D721Med (cell line): ENCODE data around the gene ALCAM.

Source experiments
- DNase-seq: peaks from one replicate; pipeline ENCODE4 v3.0.0; 2011; ENCODE audit warnings: low spot score; ENCODE audit not compliant: insufficient read length
- FAIRE-seq: peaks from 2 replicates; lab custom pipeline; 2011; peaks lifted over from hg19 to GRCh38; lab: Jason Lieb, UNC
- CTCF ChIP-seq: IDR thresholded peaks from 2 replicates; pipeline ENCODE4 v1.5.1; 2012; ENCODE audit warnings: mild to moderate bottlenecking, control low read depth; ENCODE audit not compliant: insufficient read depth; ENCODE audit errors: missing control alignments

Gene ALCAM

DNA sequence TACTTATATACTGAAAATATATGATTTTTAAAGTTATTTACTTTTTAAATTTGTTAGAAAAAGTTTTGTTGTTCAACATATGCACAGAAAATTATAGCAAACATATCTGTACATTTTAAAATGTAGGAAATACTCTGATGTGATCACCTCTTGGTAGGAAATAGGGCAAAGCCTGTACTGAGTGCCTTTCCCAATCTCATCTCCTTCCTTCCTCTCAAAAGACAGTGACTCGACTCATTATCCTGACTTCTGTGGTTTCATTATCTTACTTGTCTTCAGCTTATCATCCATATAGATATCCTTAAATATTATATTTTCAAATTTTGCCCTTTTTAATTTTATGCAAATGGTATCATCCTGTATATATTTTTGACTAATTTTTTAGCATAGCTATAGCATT is 18.4 kb upstream of the ALCAM start:
- no peak for DNase-seq
- no peak for FAIRE-seq
- TF ChIP-seq CTCF = no peak

- FAIRE-seq = no peak
Observed at GRCh38 chr3:105349684-105350387, 16.9 kb upstream of the ALCAM start.

DNA sequence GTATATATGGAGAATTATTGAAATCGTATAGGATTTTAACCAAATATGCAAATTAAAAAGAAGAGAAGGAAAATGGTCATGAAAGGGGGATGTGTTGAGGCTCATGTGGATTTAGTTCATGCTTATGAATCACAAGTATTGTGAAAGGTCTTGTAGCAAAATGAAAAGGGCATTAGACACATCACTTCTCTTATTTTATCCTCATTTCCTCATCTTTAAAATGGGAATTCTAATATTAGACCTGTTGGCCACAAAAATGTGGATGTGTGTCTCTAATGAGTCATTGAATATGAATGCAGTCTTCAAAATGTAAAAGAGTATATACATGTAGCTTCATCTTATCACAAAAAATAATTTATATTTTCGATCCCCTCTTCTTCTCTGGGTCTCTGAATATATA is 14.9 kb upstream of the ALCAM start:
- FAIRE-seq (no peak), DNase-seq (no peak)
- no peak for TF ChIP-seq CTCF

More at GRCh38 chr3:105349684-105350387, 16.9 kb upstream of the ALCAM start:
- DNase-seq = no peak
- TF ChIP-seq CTCF = no peak

DNA sequence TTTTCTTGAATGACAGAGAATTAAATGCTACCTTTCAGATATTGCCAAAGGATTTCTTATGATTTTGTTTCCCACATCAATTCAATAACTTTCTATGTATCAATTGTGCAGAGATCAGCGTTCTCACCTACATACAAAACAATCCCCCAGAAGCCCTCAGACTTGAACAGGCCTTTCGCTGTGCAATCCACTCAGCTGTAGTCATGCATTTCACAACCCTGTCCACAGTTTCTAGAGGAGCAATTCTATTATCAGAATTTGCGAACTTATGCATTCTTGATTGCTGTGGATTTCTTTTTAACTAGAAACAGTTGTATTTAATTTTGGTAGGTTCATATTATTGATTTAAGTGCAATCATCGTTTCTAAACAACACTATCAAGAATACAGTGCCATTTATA is 13.7 kb upstream of the ALCAM start:
- TF ChIP-seq CTCF = no peak
- no peak for DNase-seq
- FAIRE-seq = no peak

DNA sequence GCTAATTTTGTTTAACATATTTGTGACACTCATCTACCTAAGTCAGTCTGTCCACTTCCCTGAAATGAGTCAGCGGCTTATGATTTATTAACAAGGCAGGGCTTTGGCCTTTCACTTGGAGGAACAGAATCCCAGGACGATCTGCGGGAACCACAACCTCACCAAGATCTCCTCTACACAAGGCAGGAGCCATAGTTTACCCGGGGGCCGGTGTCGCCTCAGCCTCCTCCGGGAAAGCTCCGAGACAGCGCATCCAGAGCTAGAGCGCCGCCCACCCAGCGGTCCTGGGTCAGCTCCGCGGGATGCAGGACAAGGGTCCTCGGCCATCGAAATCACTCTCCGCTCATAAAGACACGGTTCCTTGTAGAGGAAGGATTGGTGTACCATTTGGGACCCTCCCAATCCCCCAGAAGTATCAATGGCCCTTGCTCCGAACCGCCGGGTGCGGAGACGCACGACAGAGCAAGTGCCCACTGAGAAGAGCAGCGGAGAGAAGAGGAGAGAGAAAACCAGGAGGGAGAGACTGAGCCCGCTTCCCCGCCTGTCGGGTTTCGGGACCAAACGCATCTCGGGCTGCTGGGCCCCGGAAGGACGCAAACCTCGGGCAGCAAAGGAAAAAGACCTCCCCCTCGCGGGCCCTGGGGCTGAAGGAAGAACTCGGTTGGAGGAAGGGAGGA is 13.1 kb upstream of the ALCAM start:
- DNase-seq (no peak), FAIRE-seq (no peak)
- TF ChIP-seq CTCF = no peak

- FAIRE-seq = no peak
- no peak for TF ChIP-seq CTCF
- DNase-seq = no peak
Observed at GRCh38 chr3:105354429-105354828, 12.3 kb upstream of the ALCAM start.
